Measurements from ENCODE around the gene MED27.

The MED27 gene

GRCh38 chr9:131910572-131910971 lies 169.1 kb downstream of the MED27 start:
- Histone ChIP-seq H3K9me3 (no peaks in the 10 kb centered on the region), H3K27me3 (no peaks in the 10 kb centered on the region), H3K4me3 (ENCODE audit: low read depth, low read length) (no peak overlapping the region), H3K4me1 (peaks cover 4% of the 10 kb centered on the region), H3K36me3 (no peaks in the 10 kb centered on the region)
- no peak for DNase-seq
- no peak for TF ChIP-seq CTCF (IDR thresholded peaks at IDR 0.05; ENCODE audit: low read depth, low read length)

GRCh38 chr9:131905144-131905543 lies 174.5 kb downstream of the MED27 start:
- no peak for DNase-seq
- no peak for TF ChIP-seq CTCF (IDR thresholded peaks at IDR 0.05; ENCODE audit: low read depth, low read length)
- Histone ChIP-seq H3K36me3 (no peaks in the 10 kb centered on the region), H3K4me3 (ENCODE audit: low read depth, low read length) (no peak overlapping the region), H3K27me3 (no peaks in the 10 kb centered on the region), H3K9me3 (no peaks in the 10 kb centered on the region), H3K4me1 (no peaks in the 10 kb centered on the region)

- Histone ChIP-seq H3K9me3 (no peaks in the 10 kb centered on the region), H3K4me3 (ENCODE audit: low read depth, low read length) (no peak overlapping the region), H3K4me1 (no peaks in the 10 kb centered on the region; the same call in 1 of the 2 replicates), H3K36me3 (no peaks in the 10 kb centered on the region), H3K27me3 (no peaks in the 10 kb centered on the region)
- DNase-seq, result no peak
- TF ChIP-seq CTCF (IDR thresholded peaks at IDR 0.05; ENCODE audit: low read depth, low read length), result no peak
Observed at GRCh38 chr9:131899296-131900228, 180.1 kb downstream of the MED27 start.

GRCh38 chr9:131892902-131893500 lies 186.7 kb downstream of the MED27 start:
- Histone ChIP-seq H3K4me1 (peaks cover 33% of the 10 kb centered on the region), H3K9me3 (no peaks in the 10 kb centered on the region), H3K36me3 (no peaks in the 10 kb centered on the region; the same call in 1 of the 2 replicates), H3K4me3 (ENCODE audit: low read depth, low read length) (no peak overlapping the region), H3K27me3 (no peaks in the 10 kb centered on the region)
- TF ChIP-seq CTCF (IDR thresholded peaks at IDR 0.05; ENCODE audit: low read depth, low read length), result no peak
- DNase-seq, result no peak

- Histone ChIP-seq H3K4me3 (ENCODE audit: low read depth, low read length) (no peak overlapping the region), H3K9me3 (no peaks in the 10 kb centered on the region), H3K27me3 (no peaks in the 10 kb centered on the region), H3K4me1 (peaks cover 41% of the 10 kb centered on the region), H3K36me3 (no peaks in the 10 kb centered on the region; the same call in 1 of the 2 replicates)
- no peak for TF ChIP-seq CTCF (IDR thresholded peaks at IDR 0.05; ENCODE audit: low read depth, low read length)
- no peak for DNase-seq
Observed at GRCh38 chr9:131892162-131892707, 187.4 kb downstream of the MED27 start.

All from BE2C (cell line).